ENCODE results near the gene SSC4D. TPM values are rescaled to one million over a fixed set of nuclear protein-coding genes. Genes with fewer than 3 reads are reported as not detected.
"Not testable (repeated sequence)": the region's sequence is repeated elsewhere in the genome, so short reads cannot be mapped to it uniquely, and the experiment has no call there.

SSC4D gene
- total and polyA plus RNA-seq, 8 donors, result 0.37 to 0.80 TPM; not detected in 6

DNA sequence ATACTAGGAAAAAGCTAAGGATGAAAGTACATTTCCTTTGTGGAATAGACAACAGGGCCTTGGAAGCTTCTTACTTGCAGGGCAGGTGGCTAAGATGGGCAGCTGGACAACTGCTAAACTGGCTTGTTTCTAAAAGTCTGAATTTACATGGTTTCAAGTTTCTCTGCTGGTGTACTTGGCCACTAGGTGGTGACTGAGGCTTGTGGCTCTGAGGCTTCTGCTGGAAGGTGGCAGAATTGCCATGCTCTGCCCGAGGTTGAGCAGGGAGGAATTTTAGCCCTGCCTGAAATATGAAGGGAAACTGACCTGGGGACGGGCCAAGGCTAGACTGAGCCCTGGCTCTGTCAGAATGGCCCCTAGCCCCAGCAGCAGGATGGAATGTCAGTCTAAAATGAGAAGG is 28.4 kb upstream of the SSC4D start:
- H3K27me3 ChIP-seq; H3K4me3 ChIP-seq; H3K4me1 ChIP-seq; intact Hi-C loops (cut with DNase I; ENCODE audit: low total_unique reads); H3K9me3 ChIP-seq; H3K27ac ChIP-seq: not testable (repeated sequence)
- TF ChIP-seq, protein P1, sequence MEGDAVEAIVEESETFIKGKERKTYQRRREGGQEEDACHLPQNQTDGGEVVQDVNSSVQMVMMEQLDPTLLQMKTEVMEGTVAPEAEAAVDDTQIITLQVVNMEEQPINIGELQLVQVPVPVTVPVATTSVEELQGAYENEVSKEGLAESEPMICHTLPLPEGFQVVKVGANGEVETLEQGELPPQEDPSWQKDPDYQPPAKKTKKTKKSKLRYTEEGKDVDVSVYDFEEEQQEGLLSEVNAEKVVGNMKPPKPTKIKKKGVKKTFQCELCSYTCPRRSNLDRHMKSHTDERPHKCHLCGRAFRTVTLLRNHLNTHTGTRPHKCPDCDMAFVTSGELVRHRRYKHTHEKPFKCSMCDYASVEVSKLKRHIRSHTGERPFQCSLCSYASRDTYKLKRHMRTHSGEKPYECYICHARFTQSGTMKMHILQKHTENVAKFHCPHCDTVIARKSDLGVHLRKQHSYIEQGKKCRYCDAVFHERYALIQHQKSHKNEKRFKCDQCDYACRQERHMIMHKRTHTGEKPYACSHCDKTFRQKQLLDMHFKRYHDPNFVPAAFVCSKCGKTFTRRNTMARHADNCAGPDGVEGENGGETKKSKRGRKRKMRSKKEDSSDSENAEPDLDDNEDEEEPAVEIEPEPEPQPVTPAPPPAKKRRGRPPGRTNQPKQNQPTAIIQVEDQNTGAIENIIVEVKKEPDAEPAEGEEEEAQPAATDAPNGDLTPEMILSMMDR (IDR thresholded peaks at IDR 0.05), result peak in 5 of 7 experiments; percentile 25 to 75 (median 52)
- peak in 1 of 3 donors; percentile 45 for TF ChIP-seq POLR2AphosphoS5 (IDR thresholded peaks at IDR 0.05)
- peaks cover 0 to 14% (median 0%) of the 10 kb centered on the region in 4 donors for H3K36me3 ChIP-seq
- DNase-seq, result peak; percentile 82 to 92
- WGBS, 5 donors, result 0 to 8% (median 0%) methylated on average over 1 to 2 of the region's 2 CpGs

DNA sequence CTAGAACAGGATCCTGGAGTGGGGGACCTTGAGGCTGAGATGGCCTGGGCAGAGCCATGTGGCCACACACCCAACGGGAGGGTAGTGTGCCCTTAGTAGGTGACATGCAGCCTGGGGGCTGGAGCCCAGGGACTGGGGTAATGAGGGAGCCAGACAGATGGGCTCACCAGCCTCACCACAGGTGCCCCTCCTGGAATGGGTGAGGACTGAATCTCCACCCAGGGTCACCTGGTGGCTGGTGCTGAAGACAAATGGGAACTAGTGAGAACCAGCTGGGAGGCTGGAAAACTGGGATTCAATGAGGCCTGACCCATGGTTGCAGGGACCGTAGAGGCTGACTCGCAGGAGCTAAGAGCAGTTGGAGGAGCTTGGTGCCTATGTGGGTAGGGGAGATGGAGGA is 21.3 kb upstream of the SSC4D start:
- no peak for TF ChIP-seq POLR2A (IDR thresholded peaks at IDR 0.05)
- TF ChIP-seq, protein P1 (IDR thresholded peaks at IDR 0.05), result no peak
- no peak for TF ChIP-seq POLR2AphosphoS5 (IDR thresholded peaks at IDR 0.05)
- TF ChIP-seq EP300 (IDR thresholded peaks at IDR 0.05), result no peak
- 82 to 99% (median 92%) methylated on average over 3 of the region's 3 CpGs for WGBS, 5 donors
- Histone ChIP-seq H3K36me3 (peaks cover 0 to 9% (median 0%) of the 10 kb centered on the region in 4 donors), H3K27ac (no peak overlapping the region), H3K4me3 (no peak overlapping the region), H3K27me3 (no peaks in the 10 kb centered on the region), H3K4me1 (no peaks in the 10 kb centered on the region), H3K9me3 (no peaks in the 10 kb centered on the region)
- intact Hi-C loops (cut with DNase I; ENCODE audit: low total_unique reads), result no loop called here
- no peak for DNase-seq

DNA sequence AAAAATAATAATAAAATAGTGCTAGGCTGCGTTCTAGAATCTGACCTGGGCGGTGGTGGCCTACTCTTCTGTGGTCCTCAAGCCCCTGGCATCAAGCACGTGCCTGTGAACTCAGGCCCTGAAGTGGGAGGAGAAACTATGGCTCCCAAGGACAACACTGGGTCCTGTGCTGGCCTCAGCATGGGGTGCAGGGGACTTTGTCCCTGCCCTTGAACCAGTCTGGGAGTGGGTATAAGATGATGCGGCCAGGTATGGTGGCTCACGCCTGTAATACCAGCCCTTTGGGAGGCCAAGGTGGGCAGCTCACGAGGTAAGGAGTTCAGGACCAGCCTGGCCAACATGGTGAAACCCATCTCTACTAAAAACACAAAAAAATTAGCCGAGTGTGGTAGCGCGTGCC is 20.7 kb upstream of the SSC4D start:
- Histone ChIP-seq H3K27ac (no peak overlapping the region), H3K36me3 (peaks cover 0 to 3% (median 0%) of the 10 kb centered on the region in 4 donors), H3K4me1 (no peaks in the 10 kb centered on the region), H3K27me3 (peaks cover 0 to under 1% (median 0%) of the 10 kb centered on the region in 3 donors), H3K9me3 (no peaks in the 10 kb centered on the region), H3K4me3 (no peak overlapping the region)
- no peak for DNase-seq
- 90 to 95% (median 94%) methylated on average over 9 of the region's 9 CpGs for WGBS, 5 donors
- intact Hi-C loops (cut with DNase I; ENCODE audit: low total_unique reads), result no loop called here
- TF ChIP-seq POLR2A (IDR thresholded peaks at IDR 0.05) (no peak), POLR2AphosphoS5 (IDR thresholded peaks at IDR 0.05) (no peak), EP300 (IDR thresholded peaks at IDR 0.05) (no peak)
- TF ChIP-seq, protein P1 (IDR thresholded peaks at IDR 0.05), result no peak

DNA sequence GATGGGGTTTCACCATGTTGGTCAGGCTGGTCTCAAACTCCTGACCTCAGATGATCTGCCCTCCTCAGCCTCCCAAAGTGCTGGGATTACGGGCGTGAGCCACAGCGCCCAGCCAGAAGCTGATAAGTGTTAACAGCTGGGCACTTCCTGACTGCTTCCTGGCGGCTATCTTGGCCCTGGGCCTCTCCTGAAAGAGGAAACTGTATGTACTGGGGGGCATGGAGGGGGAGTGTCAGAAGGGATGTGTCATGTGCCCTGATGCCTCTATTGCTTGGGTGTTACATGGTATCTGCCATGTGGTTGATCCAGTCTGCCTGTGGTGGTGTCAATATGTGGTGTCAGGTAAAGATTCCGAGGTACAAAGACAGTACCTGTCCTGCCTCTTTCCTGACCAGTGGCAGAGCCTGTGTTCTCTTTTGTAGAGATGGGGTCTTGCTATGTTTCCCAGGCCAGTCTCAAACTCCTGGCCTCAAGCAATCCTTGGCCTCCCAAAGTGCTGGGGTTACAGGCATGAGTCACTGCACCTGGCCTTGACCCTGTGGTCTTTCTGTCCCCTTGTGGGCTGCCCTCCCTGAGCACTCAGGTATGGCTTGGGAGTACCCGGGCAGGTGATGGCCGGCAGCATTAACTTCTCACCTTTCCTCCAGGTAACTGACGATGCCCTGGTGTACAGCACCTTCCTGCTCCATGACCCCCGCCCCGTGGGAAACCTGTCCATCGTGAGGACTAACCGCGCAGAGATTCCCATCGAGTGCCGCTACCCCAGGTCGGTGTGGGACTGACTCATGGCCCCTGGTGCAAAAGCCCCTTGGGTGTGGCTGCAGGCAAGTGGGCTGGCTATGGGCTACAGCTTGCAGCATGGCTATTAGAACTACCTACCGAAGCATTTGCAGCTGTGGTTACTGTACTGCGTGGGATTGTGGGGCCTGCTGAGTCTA is 19.6 kb upstream of the SSC4D start:
- H3K36me3 ChIP-seq, result no peaks in the 10 kb centered on the region
- H3K27me3 ChIP-seq, result peaks cover 0 to 11% (median 0%) of the 10 kb centered on the region in 3 donors
- no peaks in the 10 kb centered on the region for H3K4me1 ChIP-seq
- H3K9me3 ChIP-seq, result no peaks in the 10 kb centered on the region
- peak in 1 of 2 donors; percentile 45 for DNase-seq
- intact Hi-C loops (cut with DNase I; ENCODE audit: low total_unique reads), result no loop called here
- TF ChIP-seq, protein P1 (IDR thresholded peaks at IDR 0.05), result no peak
- TF ChIP-seq POLR2AphosphoS5 (IDR thresholded peaks at IDR 0.05) (no peak), POLR2A (IDR thresholded peaks at IDR 0.05) (no peak), EP300 (IDR thresholded peaks at IDR 0.05) (no peak)
- WGBS, 5 donors, result 50 to 86% (median 79%) methylated on average over 5 to 18 of the region's 18 CpGs
- H3K27ac ChIP-seq, result no peak overlapping the region
- H3K4me3 ChIP-seq, result no peak overlapping the region
